ENCODE measurements around the gene P3H3.

P3H3 gene

GRCh38 chr12:6782850-6783566 is 45.2 kb upstream of the P3H3 start:
- no peak for DNase-seq (ENCODE audit: low spot score)
- in situ Hi-C loops (cut with MboI; ENCODE audit: low pct_unique_long_range_greater_than_20kb, low sequenced_read_pairs, unreplicated experiment): no loop called here
- TF ChIP-seq CTCF (IDR thresholded peaks at IDR 0.05; ENCODE audit: extremely low read depth, insufficient read depth, missing control alignments): no peak

GRCh38 chr12:6783828-6784227 is 44.4 kb upstream of the P3H3 start:
- TF ChIP-seq CTCF (IDR thresholded peaks at IDR 0.05; ENCODE audit: extremely low read depth, insufficient read depth, missing control alignments): no peak
- in situ Hi-C loops (cut with MboI; ENCODE audit: low pct_unique_long_range_greater_than_20kb, low sequenced_read_pairs, unreplicated experiment): no loop called here
- no peak for DNase-seq (ENCODE audit: low spot score)

- TF ChIP-seq CTCF (IDR thresholded peaks at IDR 0.05; ENCODE audit: extremely low read depth, insufficient read depth, missing control alignments): no peak
- DNase-seq (ENCODE audit: low spot score): no peak
- in situ Hi-C loops (cut with MboI; ENCODE audit: low pct_unique_long_range_greater_than_20kb, low sequenced_read_pairs, unreplicated experiment): no loop called here
Measured at GRCh38 chr12:6784296-6784695, 43.9 kb upstream of the P3H3 start.

- TF ChIP-seq CTCF (IDR thresholded peaks at IDR 0.05; ENCODE audit: extremely low read depth, insufficient read depth, missing control alignments): no peak
- DNase-seq (ENCODE audit: low spot score): no peak
- in situ Hi-C loops (cut with MboI; ENCODE audit: low pct_unique_long_range_greater_than_20kb, low sequenced_read_pairs, unreplicated experiment): no loop called here
Measured at GRCh38 chr12:6784761-6785160, 43.4 kb upstream of the P3H3 start.

GRCh38 chr12:6786416-6787094 is 41.7 kb upstream of the P3H3 start:
- no peak for TF ChIP-seq CTCF (IDR thresholded peaks at IDR 0.05; ENCODE audit: extremely low read depth, insufficient read depth, missing control alignments)
- DNase-seq (ENCODE audit: low spot score): no peak
- in situ Hi-C loops (cut with MboI; ENCODE audit: low pct_unique_long_range_greater_than_20kb, low sequenced_read_pairs, unreplicated experiment): no loop called here

- in situ Hi-C loops (cut with MboI; ENCODE audit: low pct_unique_long_range_greater_than_20kb, low sequenced_read_pairs, unreplicated experiment): no loop called here
- no peak for TF ChIP-seq CTCF (IDR thresholded peaks at IDR 0.05; ENCODE audit: extremely low read depth, insufficient read depth, missing control alignments)
- DNase-seq (ENCODE audit: low spot score): no peak
Measured at GRCh38 chr12:6787309-6787708, 40.9 kb upstream of the P3H3 start.

All from GM13977 (cell line).